Measurements from ENCODE around the gene DAZAP1. TPM values are rescaled to one million over a fixed set of nuclear protein-coding genes. Genes with fewer than 3 reads are reported as not detected.
"Not testable (repeated sequence)": the region's sequence is repeated elsewhere in the genome, so short reads cannot be mapped to it uniquely, and the experiment has no call there.

The DAZAP1 gene
- total and polyA plus RNA-seq, 7 experiments from 2014 or later: 5.0 to 227 (median 138) TPM

DNA sequence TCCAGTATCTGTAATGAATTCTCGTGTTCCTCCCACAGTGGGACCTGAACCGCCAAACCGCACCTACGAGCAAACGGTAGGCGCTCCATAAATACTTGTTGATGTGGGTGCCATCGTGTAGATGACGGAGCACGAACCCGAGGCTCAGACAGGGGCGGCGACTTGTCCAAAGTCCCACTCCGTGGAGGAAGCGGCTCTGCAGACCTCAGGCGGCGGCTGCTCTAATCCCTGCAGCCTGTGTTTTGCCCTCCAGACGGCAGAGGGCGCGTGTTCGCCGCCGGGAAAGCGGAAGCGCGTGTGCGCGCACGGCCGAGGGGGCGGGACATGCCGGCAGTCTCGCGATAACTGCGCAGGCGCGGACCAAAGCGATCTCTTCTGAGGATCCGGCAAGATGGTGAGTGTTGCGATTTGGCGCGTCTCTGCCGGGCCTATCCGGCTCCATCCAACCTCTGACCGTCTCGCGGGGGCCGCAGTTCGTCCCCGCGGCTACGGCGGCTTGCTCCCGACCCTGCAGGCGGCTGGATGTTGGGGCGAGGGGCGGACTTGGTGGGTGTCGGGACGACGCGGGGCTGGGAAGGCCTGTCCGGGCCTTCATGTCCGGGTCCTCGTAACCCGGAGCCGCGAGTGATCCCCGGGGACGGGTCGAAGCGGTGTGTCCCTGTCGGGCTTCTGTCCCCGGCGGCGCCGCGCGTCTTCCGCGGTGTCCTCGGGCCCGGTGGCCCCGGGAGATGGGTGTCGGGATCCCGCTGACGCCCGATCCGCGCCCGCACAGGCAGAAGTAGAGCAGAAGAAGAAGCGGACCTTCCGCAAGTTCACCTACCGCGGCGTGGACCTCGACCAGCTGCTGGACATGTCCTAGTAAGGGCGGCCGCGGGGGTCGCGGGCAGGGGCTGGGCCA, 30.9 kb downstream of the DAZAP1 start, which contains the start of gene RPS15:
Gene RPS15 (plus strand): TSS at position 362 of the 898 bp plus-strand sequence. CDS start 30 bp downstream, at position 392.
- Mint-ChIP-seq H3K4me3 (peak within 1 kb of the TSS; percentile 87 to 99 (median 98)), H3K36me3 (peaks cover 0 to 28% (median 8%) of the 10 kb centered on the region in 5 donors), H3K27me3 (no peaks in the 10 kb centered on the region), H3K4me1 (peaks cover 9 to 34% (median 15%) of the 10 kb centered on the region in 7 donors), H3K27ac (peak within 1 kb of the TSS; percentile 96 to 100 (median 99)), H3K9me3 (peaks cover 0 to 6% (median 0%) of the 10 kb centered on the region in 11 donors)
- intact Hi-C loops (cut with micrococcal nuclease): loop anchor here (1.0 to 2.0 kb wide), 10 partner anchors 31 to 167 kb away; partner anchors contain the start of genes C19orf25 (in 2 of the 2), DAZAP1 (in 2 of the 2), FAM174C (in 2 of the 2) and ADAMTSL5 (in 1 of the 2)
- no peaks in the 10 kb centered on the region for H3K9me3 ChIP-seq (ENCODE audit: control insufficient read depth in 2 of 3, low read length in 3 of 3)
- peak; percentile 97 for ATAC-seq
- peak within 1 kb of the TSS; percentile 82 for H3K4me3 ChIP-seq (ENCODE audit: low read length)
- H3K36me3 ChIP-seq (ENCODE audit: control insufficient read depth in 2 of 3, insufficient read depth in 3 of 3, low read length in 3 of 3): peaks cover 14 to 62% (median 18%) of the 10 kb centered on the region in 3 experiments
- CTCF ChIA-PET: interaction anchor here (0.6 kb wide), 1 partner anchor 902 kb away, joined by 3 read pairs; no protein-coding TSS in a partner anchor
- peak within 1 kb of the TSS; percentile 92 for H3K27ac ChIP-seq (ENCODE audit: low read depth, low read length)
- H3K27me3 ChIP-seq (ENCODE audit: control insufficient read depth in 2 of 2, insufficient read depth in 2 of 2, low read length in 2 of 2): no peaks in the 10 kb centered on the region
- H3K4me1 ChIP-seq (ENCODE audit: control insufficient read depth in 2 of 2, insufficient read depth in 2 of 2, low read length in 2 of 2): peaks cover 8 to 11% of the 10 kb centered on the region in 2 donors
- peak; percentile 92 to 98 (median 96) for DNase-seq
- POLR2A ChIA-PET: interaction anchor here (0.6 to 1.6 kb wide), 3 partner anchors 17 to 169 kb away, joined by 5 to 6 read pairs (median 5); partner anchors contain the start of gene CIRBP

DNA sequence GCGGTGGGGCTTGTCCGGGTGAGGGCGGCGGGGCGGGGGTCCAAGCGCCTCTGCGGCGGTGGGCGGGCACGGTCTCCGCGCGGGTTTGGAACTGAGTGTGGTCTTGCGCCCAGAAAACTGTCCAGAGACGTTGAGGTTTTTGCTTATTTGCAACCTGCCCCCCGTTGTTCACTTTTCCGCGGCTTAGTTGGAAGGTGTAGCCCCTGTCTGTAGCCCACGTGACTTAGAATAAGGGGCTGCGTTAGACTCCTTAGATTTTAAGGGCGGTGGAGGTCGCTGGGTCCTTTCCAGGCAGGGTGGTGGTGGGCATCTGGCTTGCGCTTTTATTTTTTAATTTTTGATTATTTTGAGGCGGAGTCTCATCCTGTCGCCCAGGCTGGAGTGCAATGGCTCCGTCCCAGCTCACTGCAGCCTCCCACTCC, 31.6 kb downstream of the DAZAP1 start:
- Histone ChIP-seq H3K4me1 (ENCODE audit: control insufficient read depth in 2 of 2, insufficient read depth in 2 of 2, low read length in 2 of 2) (peaks cover 8 to 11% of the 10 kb centered on the region in 2 donors), H3K27me3 (ENCODE audit: control insufficient read depth in 2 of 2, insufficient read depth in 2 of 2, low read length in 2 of 2) (no peaks in the 10 kb centered on the region), H3K27ac (ENCODE audit: low read depth, low read length) (peak overlapping the region; percentile 92), H3K36me3 (ENCODE audit: control insufficient read depth in 2 of 3, insufficient read depth in 3 of 3, low read length in 3 of 3) (peaks cover 14 to 55% (median 17%) of the 10 kb centered on the region in 3 experiments), H3K9me3 (ENCODE audit: control insufficient read depth in 2 of 3, low read length in 3 of 3) (no peaks in the 10 kb centered on the region), H3K4me3 (ENCODE audit: low read length) (peak overlapping the region; percentile 82)
- H3K9me3 Mint-ChIP-seq: peaks cover 0 to 6% (median 0%) of the 10 kb centered on the region in 11 donors
- CTCF ChIA-PET: no interaction called here
- peak overlapping the region; percentile 82 to 100 (median 97) for H3K27ac Mint-ChIP-seq
- intact Hi-C loops (cut with micrococcal nuclease): loop anchor here (1.0 to 2.0 kb wide), 10 partner anchors 32 to 166 kb away; partner anchors contain the start of genes C19orf25 (in 2 of the 2), DAZAP1 (in 2 of the 2), FAM174C (in 2 of the 2) and ADAMTSL5 (in 1 of the 2)
- H3K4me3 Mint-ChIP-seq: peak overlapping the region; percentile 87 to 99 (median 98)
- no peak for ATAC-seq
- no peaks in the 10 kb centered on the region for H3K27me3 Mint-ChIP-seq
- POLR2A ChIA-PET: interaction anchor here (0.8 to 1.3 kb wide), 4 partner anchors 54 to 452 kb away, joined by 3 read pairs; partner anchors contain the start of gene FAM174C
- H3K36me3 Mint-ChIP-seq: peaks cover 0 to 28% (median 8%) of the 10 kb centered on the region in 5 donors
- H3K4me1 Mint-ChIP-seq: peaks cover 9 to 34% (median 15%) of the 10 kb centered on the region in 7 donors
- DNase-seq: no peak

DNA sequence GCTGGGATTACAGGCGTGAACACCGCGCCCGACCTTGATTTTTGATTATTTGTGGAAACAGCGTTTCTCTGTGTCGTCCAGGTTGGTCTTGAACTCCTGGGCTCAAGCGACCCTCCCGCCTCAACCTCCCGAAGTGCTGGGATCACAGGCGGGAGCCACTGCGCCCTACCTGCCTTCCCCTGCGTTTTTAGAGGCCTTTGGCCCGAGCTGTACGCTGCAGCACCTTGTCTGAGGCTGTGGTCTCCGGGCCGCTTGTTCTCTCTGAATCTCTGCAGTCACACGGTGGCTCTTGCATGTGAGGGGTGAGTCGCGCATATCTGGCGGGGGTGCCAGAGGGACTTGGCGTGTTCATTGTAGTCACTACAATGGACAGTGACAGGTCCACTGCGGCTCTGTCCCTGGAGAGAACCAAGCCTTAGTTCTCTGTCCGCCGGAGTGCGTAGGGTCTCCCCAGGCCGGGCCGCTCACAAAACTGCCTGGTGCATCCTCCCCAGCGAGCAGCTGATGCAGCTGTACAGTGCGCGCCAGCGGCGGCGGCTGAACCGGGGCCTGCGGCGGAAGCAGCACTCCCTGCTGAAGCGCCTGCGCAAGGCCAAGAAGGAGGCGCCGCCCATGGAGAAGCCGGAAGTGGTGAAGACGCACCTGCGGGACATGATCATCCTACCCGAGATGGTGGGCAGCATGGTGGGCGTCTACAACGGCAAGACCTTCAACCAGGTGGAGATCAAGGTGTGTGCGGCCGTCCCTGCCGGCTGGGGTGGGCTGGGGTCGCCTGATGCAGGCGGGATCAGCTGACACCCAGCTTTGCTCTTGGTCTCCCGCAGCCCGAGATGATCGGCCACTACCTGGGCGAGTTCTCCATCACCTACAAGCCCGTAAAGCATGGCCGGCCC, 32.4 kb downstream of the DAZAP1 start:
- peak overlapping the region; percentile 82 for H3K4me3 ChIP-seq (ENCODE audit: low read length)

DNA sequence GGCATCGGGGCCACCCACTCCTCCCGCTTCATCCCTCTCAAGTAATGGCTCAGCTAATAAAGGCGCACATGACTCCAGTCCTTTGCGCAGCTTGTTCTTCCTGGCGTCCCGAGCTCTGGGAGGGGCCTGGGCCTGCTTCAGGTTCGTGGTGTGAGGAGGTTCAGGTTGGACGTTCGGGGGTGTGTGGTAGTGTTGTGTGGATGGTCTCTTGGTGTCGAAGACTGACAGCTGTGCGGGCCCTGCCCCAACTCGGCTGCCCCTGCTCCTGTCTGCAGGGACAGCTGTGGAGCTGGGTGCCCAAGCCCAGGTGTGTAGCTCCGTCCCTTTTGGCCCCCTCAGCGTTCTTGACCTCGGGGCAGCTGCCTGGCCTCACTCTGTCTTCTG, 33.0 kb downstream of the DAZAP1 start:
- H3K9me3 Mint-ChIP-seq: peaks cover 0 to 6% (median 0%) of the 10 kb centered on the region in 11 donors
- Histone ChIP-seq H3K27ac (ENCODE audit: low read depth, low read length) (peak overlapping the region; percentile 92), H3K4me1 (ENCODE audit: control insufficient read depth in 2 of 2, insufficient read depth in 2 of 2, low read length in 2 of 2) (peaks cover 13 to 14% of the 10 kb centered on the region in 2 donors), H3K9me3 (ENCODE audit: control insufficient read depth in 2 of 3, low read length in 3 of 3) (no peaks in the 10 kb centered on the region), H3K36me3 (ENCODE audit: control insufficient read depth in 2 of 3, insufficient read depth in 3 of 3, low read length in 3 of 3) (peaks cover 14 to 45% (median 15%) of the 10 kb centered on the region in 3 experiments), H3K27me3 (ENCODE audit: control insufficient read depth in 2 of 2, insufficient read depth in 2 of 2, low read length in 2 of 2) (no peaks in the 10 kb centered on the region), H3K4me3 (ENCODE audit: low read length) (no peak overlapping the region)
- DNase-seq (no peak), ATAC-seq (no peak)
- H3K4me1 Mint-ChIP-seq: peaks cover 14 to 34% (median 24%) of the 10 kb centered on the region in 7 donors
- H3K4me3 Mint-ChIP-seq: peak overlapping the region; percentile 61 to 98 (median 76)
- peaks cover 0 to 25% (median 6%) of the 10 kb centered on the region in 5 donors for H3K36me3 Mint-ChIP-seq
- peak overlapping the region in 7 of 9 donors; percentile 16 to 99 (median 63) for H3K27ac Mint-ChIP-seq
- ChIA-PET CTCF (interaction anchor here (0.6 kb wide), 1 partner anchor 267 kb away, joined by 4 read pairs; no protein-coding TSS in a partner anchor), POLR2A (interaction anchor here (1.0 to 1.3 kb wide), 2 partner anchors 72 to 165 kb away, joined by 3 read pairs; partner anchors contain the start of gene FAM174C)
- peaks cover 0 to 2% (median 0%) of the 10 kb centered on the region in 5 donors for H3K27me3 Mint-ChIP-seq
- intact Hi-C loops (cut with micrococcal nuclease): loop anchor here in 1 of 2 donors (10.0 kb wide), 1 partner anchor 74 kb away; the partner anchor contains the start of gene ADAMTSL5

More for the DNA sequence above, 32.4 kb downstream of the DAZAP1 start:
- peak overlapping the region; percentile 82 to 100 (median 97) for H3K27ac Mint-ChIP-seq
- Histone ChIP-seq H3K36me3 (ENCODE audit: control insufficient read depth in 2 of 3, insufficient read depth in 3 of 3, low read length in 3 of 3) (peaks cover 14 to 47% (median 15%) of the 10 kb centered on the region in 3 experiments), H3K27ac (ENCODE audit: low read depth, low read length) (peak overlapping the region; percentile 92), H3K4me1 (ENCODE audit: control insufficient read depth in 2 of 2, insufficient read depth in 2 of 2, low read length in 2 of 2) (peaks cover 11% of the 10 kb centered on the region in 2 donors)
- H3K4me1 Mint-ChIP-seq: peaks cover 12 to 34% (median 18%) of the 10 kb centered on the region in 7 donors
- POLR2A ChIA-PET: interaction anchor here (0.8 to 1.3 kb wide), 5 partner anchors 55 to 453 kb away, joined by 3 read pairs; partner anchors contain the start of gene FAM174C
- intact Hi-C loops (cut with micrococcal nuclease): loop anchor here in 1 of 2 donors (2.0 to 10.0 kb wide), 2 partner anchors 39 to 75 kb away; partner anchors contain the start of genes ADAMTSL5 and C19orf25
- peaks cover 0 to 28% (median 8%) of the 10 kb centered on the region in 5 donors for H3K36me3 Mint-ChIP-seq
- peak in 1 of 9 donors; percentile 8 for DNase-seq
- H3K9me3 ChIP-seq (ENCODE audit: control insufficient read depth in 2 of 3, low read length in 3 of 3); H3K9me3 Mint-ChIP-seq; H3K27me3 ChIP-seq (ENCODE audit: control insufficient read depth in 2 of 2, insufficient read depth in 2 of 2, low read length in 2 of 2); H3K27me3 Mint-ChIP-seq; ATAC-seq; CTCF ChIA-PET: not testable (repeated sequence)
- peak overlapping the region; percentile 82 to 98 (median 98) for H3K4me3 Mint-ChIP-seq

DNA sequence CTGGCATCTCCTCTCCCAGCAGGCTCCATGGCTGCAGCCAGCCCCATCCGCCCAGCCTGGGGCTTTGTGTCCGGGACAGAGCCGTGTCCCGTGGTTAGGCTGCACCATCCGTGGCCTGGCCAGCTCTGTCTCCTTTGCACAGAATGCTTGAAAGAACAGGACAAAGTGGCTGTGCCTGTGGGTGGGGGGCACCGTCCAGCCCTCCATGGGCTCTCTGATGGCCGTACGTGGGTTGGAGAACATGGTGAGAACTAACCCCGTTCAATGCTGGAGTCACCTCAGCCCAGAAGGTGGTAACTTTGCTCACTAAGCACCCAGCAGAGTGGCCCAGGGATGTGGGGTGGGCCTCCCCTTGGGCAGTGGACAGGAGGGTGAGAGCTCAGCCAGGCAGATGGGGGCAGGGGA, 33.6 kb downstream of the DAZAP1 start:
- Histone ChIP-seq H3K27me3 (ENCODE audit: control insufficient read depth in 2 of 2, insufficient read depth in 2 of 2, low read length in 2 of 2) (no peaks in the 10 kb centered on the region), H3K4me3 (ENCODE audit: low read length) (no peak overlapping the region), H3K36me3 (ENCODE audit: control insufficient read depth in 2 of 3, insufficient read depth in 3 of 3, low read length in 3 of 3) (peaks cover 14 to 41% (median 15%) of the 10 kb centered on the region in 3 experiments), H3K4me1 (ENCODE audit: control insufficient read depth in 2 of 2, insufficient read depth in 2 of 2, low read length in 2 of 2) (peaks cover 13 to 15% of the 10 kb centered on the region in 2 donors), H3K27ac (ENCODE audit: low read depth, low read length) (no peak overlapping the region), H3K9me3 (ENCODE audit: control insufficient read depth in 2 of 3, low read length in 3 of 3) (no peaks in the 10 kb centered on the region)
- peaks cover 0 to 3% (median 0%) of the 10 kb centered on the region in 5 donors for H3K27me3 Mint-ChIP-seq
- ChIA-PET CTCF (interaction anchor here (0.6 to 0.7 kb wide), 2 partner anchors 267 to 410 kb away, joined by 3 to 4 read pairs; no protein-coding TSS in a partner anchor), POLR2A (interaction anchor here (1.0 kb wide), 1 partner anchor 71 kb away, joined by 3 read pairs; no protein-coding TSS in a partner anchor)
- H3K4me1 Mint-ChIP-seq: peaks cover 14 to 34% (median 25%) of the 10 kb centered on the region in 7 donors
- H3K9me3 Mint-ChIP-seq: peaks cover 0 to 6% (median 0%) of the 10 kb centered on the region in 11 donors
- H3K4me3 Mint-ChIP-seq: peak overlapping the region in 9 of 10 donors; percentile 41 to 98 (median 71)
- DNase-seq (no peak), ATAC-seq (no peak)
- intact Hi-C loops (cut with micrococcal nuclease): loop anchor here in 1 of 2 donors (10.0 kb wide), 1 partner anchor 74 kb away; the partner anchor contains the start of gene ADAMTSL5
- peak overlapping the region in 5 of 9 donors; percentile 4 to 99 (median 48) for H3K27ac Mint-ChIP-seq
- peaks cover 0 to 23% (median 4%) of the 10 kb centered on the region in 5 donors for H3K36me3 Mint-ChIP-seq

Data from naive thymus-derived CD4-positive, alpha-beta T cell (primary cell).